ENCODE measurements around the gene TRPM1. TPM values are rescaled to one million over a fixed set of nuclear protein-coding genes. Genes with fewer than 3 reads are reported as not detected.

TRPM1 gene
- total RNA-seq, 2 donors from 2014 or later: not detected

DNA sequence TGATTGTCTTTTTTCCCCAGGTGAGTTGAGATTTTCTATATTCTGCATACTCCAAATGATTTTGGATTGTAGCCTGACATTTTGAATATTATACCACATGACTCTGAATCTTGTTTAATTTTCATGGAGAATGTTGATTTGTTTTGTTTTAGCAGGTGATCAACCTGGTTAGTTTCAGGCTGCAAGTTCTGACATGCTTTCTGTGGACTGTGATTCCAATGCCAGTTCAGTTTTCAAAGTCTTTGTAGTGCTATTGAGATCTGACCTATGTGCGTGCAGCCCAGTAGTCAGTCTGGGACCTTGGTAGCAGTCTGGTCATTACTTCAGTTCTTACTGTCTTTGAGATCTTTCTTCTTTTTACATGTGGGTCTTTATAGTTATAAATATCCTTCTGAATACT is 91.5 kb downstream of the TRPM1 start:
- no peak for DNase-seq
- TF ChIP-seq, protein P1, sequence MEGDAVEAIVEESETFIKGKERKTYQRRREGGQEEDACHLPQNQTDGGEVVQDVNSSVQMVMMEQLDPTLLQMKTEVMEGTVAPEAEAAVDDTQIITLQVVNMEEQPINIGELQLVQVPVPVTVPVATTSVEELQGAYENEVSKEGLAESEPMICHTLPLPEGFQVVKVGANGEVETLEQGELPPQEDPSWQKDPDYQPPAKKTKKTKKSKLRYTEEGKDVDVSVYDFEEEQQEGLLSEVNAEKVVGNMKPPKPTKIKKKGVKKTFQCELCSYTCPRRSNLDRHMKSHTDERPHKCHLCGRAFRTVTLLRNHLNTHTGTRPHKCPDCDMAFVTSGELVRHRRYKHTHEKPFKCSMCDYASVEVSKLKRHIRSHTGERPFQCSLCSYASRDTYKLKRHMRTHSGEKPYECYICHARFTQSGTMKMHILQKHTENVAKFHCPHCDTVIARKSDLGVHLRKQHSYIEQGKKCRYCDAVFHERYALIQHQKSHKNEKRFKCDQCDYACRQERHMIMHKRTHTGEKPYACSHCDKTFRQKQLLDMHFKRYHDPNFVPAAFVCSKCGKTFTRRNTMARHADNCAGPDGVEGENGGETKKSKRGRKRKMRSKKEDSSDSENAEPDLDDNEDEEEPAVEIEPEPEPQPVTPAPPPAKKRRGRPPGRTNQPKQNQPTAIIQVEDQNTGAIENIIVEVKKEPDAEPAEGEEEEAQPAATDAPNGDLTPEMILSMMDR (conservative IDR thresholded peaks at IDR 0.05): no peak
- Histone ChIP-seq H3K4me3 (ENCODE audit: low read length) (no peak overlapping the region), H3K27me3 (ENCODE audit: control insufficient read depth, insufficient read depth, low read length, poor library complexity, severe bottlenecking) (no peaks in the 10 kb centered on the region), H3K9me3 (ENCODE audit: control insufficient read depth, low read length) (peaks cover 23% of the 10 kb centered on the region), H3K36me3 (ENCODE audit: control insufficient read depth, insufficient read depth, low read length) (no peaks in the 10 kb centered on the region), H3K9ac (ENCODE audit: extremely low read depth, low read length, poor library complexity, severe bottlenecking) (no peak overlapping the region), H3K4me1 (ENCODE audit: control insufficient read depth, insufficient read depth, low read length) (no peaks in the 10 kb centered on the region), H3K27ac (ENCODE audit: low read depth, low read length) (no peak overlapping the region)
- Mint-ChIP-seq H3K27ac (no peak overlapping the region), H3K27me3 (ENCODE audit: insufficient read depth) (no peaks in the 10 kb centered on the region), H3K36me3 (ENCODE audit: low read depth) (no peaks in the 10 kb centered on the region), H3K9me3 (peaks cover 12% of the 10 kb centered on the region), H3K4me1 (peaks cover 12% of the 10 kb centered on the region), H3K4me3 (no peak overlapping the region)
- WGBS, 2 experiments (ENCODE audit: insufficient coverage in 1 of 2, insufficient read length in 1 of 2): 100% methylated on average over 1 of the region's 1 CpG; no CpG with 5 or more reads in 1 of the 2 experiments

DNA sequence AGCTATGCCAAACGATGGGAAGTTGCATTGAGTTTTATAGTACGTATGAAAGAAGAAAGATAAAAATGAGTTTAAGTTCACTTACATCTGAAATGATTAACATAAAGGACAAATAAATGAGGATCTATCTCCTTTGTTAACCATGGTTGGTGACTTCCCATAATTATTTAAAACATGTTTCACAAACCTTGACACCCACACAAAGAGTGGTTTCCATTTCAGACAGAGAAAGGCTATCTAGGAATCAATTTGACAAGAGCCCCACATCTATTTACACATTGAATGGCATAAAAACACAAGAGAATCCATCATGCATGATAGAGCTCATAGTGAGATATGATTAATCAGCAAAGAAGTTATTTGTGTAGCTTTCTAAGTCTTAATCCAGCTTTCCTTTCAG is 95.9 kb downstream of the TRPM1 start:
- TF ChIP-seq, protein P1 (conservative IDR thresholded peaks at IDR 0.05): no peak
- Mint-ChIP-seq H3K27me3 (ENCODE audit: insufficient read depth) (peaks cover 7% of the 10 kb centered on the region), H3K4me3 (no peak overlapping the region), H3K27ac (no peak overlapping the region), H3K36me3 (ENCODE audit: low read depth) (no peaks in the 10 kb centered on the region), H3K4me1 (peaks cover 6% of the 10 kb centered on the region), H3K9me3 (no peaks in the 10 kb centered on the region)
- no peak overlapping the region for H3K9ac ChIP-seq (ENCODE audit: extremely low read depth, low read length, poor library complexity, severe bottlenecking)
- H3K27ac ChIP-seq (ENCODE audit: low read depth, low read length): no peak overlapping the region
- H3K9me3 ChIP-seq (ENCODE audit: control insufficient read depth, low read length): no peaks in the 10 kb centered on the region
- H3K36me3 ChIP-seq (ENCODE audit: control insufficient read depth, insufficient read depth, low read length): no peaks in the 10 kb centered on the region
- H3K4me3 ChIP-seq (ENCODE audit: low read length): no peak overlapping the region
- no peaks in the 10 kb centered on the region for H3K4me1 ChIP-seq (ENCODE audit: control insufficient read depth, insufficient read depth, low read length)
- no peak for DNase-seq
- H3K27me3 ChIP-seq (ENCODE audit: control insufficient read depth, insufficient read depth, low read length, poor library complexity, severe bottlenecking): no peaks in the 10 kb centered on the region
- WGBS, 2 experiments (ENCODE audit: insufficient coverage in 1 of 2, insufficient read length in 1 of 2): 60 to 88% methylated on average over 1 to 2 of the region's 2 CpGs

DNA sequence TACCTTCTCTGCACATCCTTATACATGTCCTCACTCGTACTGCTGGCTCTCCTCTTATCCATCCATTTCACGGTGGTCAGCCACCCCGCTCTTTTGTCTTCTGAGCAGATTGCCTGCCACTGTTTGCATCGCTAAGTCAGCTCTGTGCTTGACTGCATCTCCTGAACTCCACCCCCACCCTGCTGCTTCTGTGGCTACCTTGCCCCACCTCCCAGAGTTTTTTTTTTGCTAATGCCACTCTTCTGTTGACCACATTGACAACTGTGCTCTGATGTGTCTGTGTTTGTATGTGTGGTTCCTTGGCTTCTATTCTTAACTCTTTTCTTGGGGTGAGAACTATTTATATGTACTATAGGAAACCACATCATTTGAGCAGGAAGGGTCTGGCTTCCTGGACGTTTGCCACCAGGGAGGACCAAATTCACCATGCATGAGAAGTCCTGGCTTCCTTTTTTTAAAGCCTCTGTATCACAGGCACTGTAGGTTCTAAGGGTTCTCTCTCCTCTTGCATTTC is 97.2 kb downstream of the TRPM1 start:
- Mint-ChIP-seq H3K4me3 (no peak overlapping the region), H3K36me3 (ENCODE audit: low read depth) (no peaks in the 10 kb centered on the region), H3K27ac (no peak overlapping the region), H3K9me3 (no peaks in the 10 kb centered on the region), H3K27me3 (ENCODE audit: insufficient read depth) (peaks cover 7% of the 10 kb centered on the region), H3K4me1 (peaks cover 11% of the 10 kb centered on the region)
- H3K4me1 ChIP-seq (ENCODE audit: control insufficient read depth, insufficient read depth, low read length): peaks cover 2% of the 10 kb centered on the region
- 34 to 52% methylated on average over 5 of the region's 5 CpGs for WGBS, 2 experiments (ENCODE audit: insufficient coverage in 1 of 2, insufficient read length in 1 of 2)
- no peak overlapping the region for H3K27ac ChIP-seq (ENCODE audit: low read depth, low read length)
- no peaks in the 10 kb centered on the region for H3K9me3 ChIP-seq (ENCODE audit: control insufficient read depth, low read length)
- H3K36me3 ChIP-seq (ENCODE audit: control insufficient read depth, insufficient read depth, low read length): no peaks in the 10 kb centered on the region
- H3K9ac ChIP-seq (ENCODE audit: extremely low read depth, low read length, poor library complexity, severe bottlenecking): no peak overlapping the region
- TF ChIP-seq, protein P1 (conservative IDR thresholded peaks at IDR 0.05): no peak
- DNase-seq: peak; percentile 58
- H3K4me3 ChIP-seq (ENCODE audit: low read length): no peak overlapping the region
- H3K27me3 ChIP-seq (ENCODE audit: control insufficient read depth, insufficient read depth, low read length, poor library complexity, severe bottlenecking): no peaks in the 10 kb centered on the region

Measured in endodermal cell (in vitro differentiated cells).